ENCODE results near the gene EXOSC3. TPM values are rescaled to one million over a fixed set of nuclear protein-coding genes. Genes with fewer than 3 reads are reported as not detected.

Gene EXOSC3
- total and polyA plus RNA-seq, 11 donors, result 9.6 to 24.0 (median 14.0) TPM

GRCh38 chr9:37751186-37751585, 33.7 kb downstream of the EXOSC3 start:
- no peak overlapping the region for H3K27ac ChIP-seq
- ATAC-seq (no peak), DNase-seq (no peak)
- no peaks in the 10 kb centered on the region for H3K9me3 ChIP-seq
- peaks cover 0 to 15% (median 7%) of the 10 kb centered on the region in 12 donors for H3K4me1 ChIP-seq
- H3K36me3 ChIP-seq, result no peaks in the 10 kb centered on the region
- WGBS, 4 donors, result 61 to 74% (median 70%) methylated on average over 6 of the region's 6 CpGs
- no peak for TF ChIP-seq CTCF (IDR thresholded peaks at IDR 0.05)
- TF ChIP-seq POLR2A (IDR thresholded peaks at IDR 0.05), result no peak
- H3K4me3 ChIP-seq, result no peak overlapping the region
- intact Hi-C loops (cut with DNase I), result loop anchor here in 4 of 10 donors (10.0 kb wide), 4 partner anchors 156 to 514 kb away; partner anchors contain the start of genes TOMM5 (in 2 of the 4) and POLR1E (in 1 of the 4)
- no peaks in the 10 kb centered on the region for H3K27me3 ChIP-seq

DNA sequence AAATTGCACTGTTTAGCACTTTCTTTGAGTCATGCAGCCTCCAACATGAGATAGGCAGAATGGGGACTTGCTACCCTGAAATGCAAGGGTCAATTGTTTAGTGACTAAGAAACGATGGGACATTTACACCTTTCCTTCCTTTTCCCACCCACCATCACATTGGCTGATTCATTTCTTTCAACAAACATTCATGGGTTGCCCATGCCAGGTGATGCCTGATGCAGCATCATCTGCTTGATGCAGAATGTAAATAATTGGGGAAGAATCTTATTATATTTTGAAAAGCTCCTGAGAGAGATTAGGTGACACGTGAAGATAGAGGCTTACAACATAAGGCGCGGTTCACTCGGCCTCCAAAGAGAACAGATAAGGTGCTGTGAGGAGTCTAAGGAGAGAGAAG, 35.7 kb downstream of the EXOSC3 start:
- no peak for ATAC-seq
- no peak for TF ChIP-seq POLR2A (IDR thresholded peaks at IDR 0.05)
- TF ChIP-seq CTCF (IDR thresholded peaks at IDR 0.05), result no peak
- Histone ChIP-seq H3K27ac (no peak overlapping the region), H3K4me1 (peaks cover 0 to 6% (median under 1%) of the 10 kb centered on the region in 12 donors), H3K36me3 (no peaks in the 10 kb centered on the region), H3K4me3 (no peak overlapping the region), H3K9me3 (no peaks in the 10 kb centered on the region), H3K27me3 (no peaks in the 10 kb centered on the region)
- intact Hi-C loops (cut with DNase I), result loop anchor here in 6 of 10 donors (5.0 to 10.0 kb wide), 12 partner anchors 58 to 656 kb away; partner anchors contain the start of genes TOMM5 (in 2 of the 6) and POLR1E (in 1 of the 6)
- no peak for DNase-seq
- WGBS, 4 donors, result 56 to 66% (median 57%) methylated on average over 5 of the region's 5 CpGs

DNA sequence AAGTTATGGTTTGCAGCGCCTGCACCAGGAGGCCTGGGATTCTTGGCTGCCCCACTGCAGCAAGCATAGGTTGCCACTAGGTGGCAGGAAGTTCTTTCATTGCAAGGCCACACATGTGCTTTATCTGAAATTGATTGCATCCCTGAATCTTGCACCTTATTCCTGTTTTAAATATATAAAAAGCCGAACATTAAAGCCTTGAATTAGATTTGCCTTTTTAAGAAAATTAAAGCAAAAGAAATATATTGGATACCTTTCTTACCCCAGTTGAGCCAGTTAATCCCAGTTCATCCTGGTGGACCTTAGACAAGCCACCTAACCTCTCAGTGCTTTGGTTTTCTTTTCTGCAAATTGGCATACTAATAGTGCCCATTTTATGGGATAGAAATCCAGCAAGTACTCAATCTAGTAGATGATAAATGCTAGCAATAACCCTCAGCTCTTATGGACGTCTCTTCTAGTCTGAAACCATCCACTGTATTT, 37.6 kb downstream of the EXOSC3 start:
- H3K4me1 ChIP-seq, result no peaks in the 10 kb centered on the region
- TF ChIP-seq POLR2A (IDR thresholded peaks at IDR 0.05) (no peak), CTCF (IDR thresholded peaks at IDR 0.05) (peak; percentile 76 to 94 (median 84))
- WGBS, 4 donors, result 30 to 34% (median 31%) methylated on average over 3 of the region's 3 CpGs
- peak in 3 of 4 donors; percentile 77 to 88 (median 78) for ATAC-seq
- no peaks in the 10 kb centered on the region for H3K36me3 ChIP-seq
- H3K4me3 ChIP-seq, result no peak overlapping the region
- no peaks in the 10 kb centered on the region for H3K27me3 ChIP-seq
- H3K27ac ChIP-seq, result no peak overlapping the region
- DNase-seq, result peak in 2 of 5 donors; percentile 39 to 49
- intact Hi-C loops (cut with DNase I), result loop anchor here in 6 of 10 donors (5.0 to 10.0 kb wide), 12 partner anchors 60 to 657 kb away; partner anchors contain the start of genes TOMM5 (in 2 of the 6) and POLR1E (in 1 of the 6)
- H3K9me3 ChIP-seq, result no peaks in the 10 kb centered on the region

- H3K9me3 ChIP-seq, result no peaks in the 10 kb centered on the region
- WGBS, 4 donors, result 69 to 82% (median 81%) methylated on average over 11 to 24 of the region's 24 CpGs
Observed at GRCh38 chr9:37746448-37747270, 38.2 kb downstream of the EXOSC3 start.

More at GRCh38 chr9:37746448-37747270, 38.2 kb downstream of the EXOSC3 start:
- ATAC-seq (peak in 1 of 4 donors; percentile 11), DNase-seq (no peak)
- no peak overlapping the region for H3K4me3 ChIP-seq
- TF ChIP-seq CTCF (IDR thresholded peaks at IDR 0.05), result no peak
- no peak for TF ChIP-seq POLR2A (IDR thresholded peaks at IDR 0.05)
- no peaks in the 10 kb centered on the region for H3K27me3 ChIP-seq
- intact Hi-C loops (cut with DNase I), result loop anchor here in 6 of 10 donors (5.0 to 10.0 kb wide), 12 partner anchors 61 to 658 kb away; partner anchors contain the start of genes TOMM5 (in 2 of the 6) and POLR1E (in 1 of the 6)
- H3K27ac ChIP-seq, result no peak overlapping the region
- no peaks in the 10 kb centered on the region for H3K4me1 ChIP-seq
- no peaks in the 10 kb centered on the region for H3K36me3 ChIP-seq

Data from heart left ventricle (tissue), 16 donors.